ENCODE results near the gene PTRHD1.

DNA sequence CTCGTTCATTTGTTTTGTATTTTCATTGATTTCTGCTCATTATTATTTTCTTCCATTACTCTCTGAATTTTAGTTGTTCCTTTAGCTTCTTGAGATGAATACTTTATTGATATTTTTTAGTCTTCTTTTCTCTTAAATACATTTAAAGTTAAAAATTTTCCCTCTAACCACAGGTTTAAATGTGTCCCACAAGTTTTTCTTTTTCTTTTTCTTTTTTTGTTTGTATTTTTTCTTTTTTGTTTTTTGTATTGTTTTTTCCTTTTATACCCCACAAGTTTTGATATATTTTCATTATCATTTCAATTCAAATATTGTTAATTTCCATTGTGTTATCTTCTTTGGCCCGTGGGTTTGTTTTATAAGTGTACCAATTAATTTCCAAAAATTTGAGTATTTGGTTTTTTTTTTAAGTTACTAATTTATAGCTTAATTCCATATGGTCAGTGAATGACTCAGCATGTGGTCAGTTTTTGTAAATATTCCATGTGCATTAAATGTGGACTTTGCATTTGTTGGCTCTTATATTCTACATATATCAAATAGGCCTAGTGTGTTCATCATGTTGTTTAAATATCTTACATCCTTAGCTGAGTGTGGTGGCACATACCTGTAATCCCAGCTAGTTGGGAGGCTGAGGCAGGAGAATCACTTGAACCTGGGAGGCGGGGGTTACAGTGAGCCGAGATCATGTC is 16.3 kb upstream of the PTRHD1 start:
- no peak for TF ChIP-seq TCF12 (IDR thresholded peaks at IDR 0.05; ENCODE audit: low read depth, low read length)
- no peak for TF ChIP-seq RUNX3 (IDR thresholded peaks at IDR 0.05; ENCODE audit: low read length)
- TF ChIP-seq MTA2 (IDR thresholded peaks at IDR 0.05; ENCODE audit: low read depth) = no peak
- no peak for TF ChIP-seq CHD2 (IDR thresholded peaks at IDR 0.05; ENCODE audit: borderline replicate concordance, low read depth, low read length)
